Activated B cell treated with CpG ODN at 0.5 μM for 24 hours (primary cell): ENCODE data around the gene PLA2G6. TPM values are rescaled to one million over a fixed set of nuclear protein-coding genes. Genes with fewer than 3 reads are reported as not detected.

Experiments
- ATAC-seq: fragments of 200-7000 bp; cut with Tn5 transposase; one replicate; pipeline ENCODE4 v1.10.0; 2021; ENCODE audit warnings: low read depth, mild to moderate bottlenecking, moderate library complexity
- CTCF ChIA-PET: fragments of 350-600 bp; sonication (Branson Sonifier 250); formaldehyde crosslinking; loops from one replicate; lab custom pipeline; 2021; ENCODE audit warnings: antibody characterized with exemption; lab: Charles Lee
- POLR2A ChIA-PET: fragments of 350-600 bp; sonication (Branson Sonifier 250); formaldehyde crosslinking; loops from one replicate; lab custom pipeline; 2021; ENCODE audit warnings: antibody characterized with exemption; lab: Charles Lee
- DNase-seq: peaks from one replicate; pipeline ENCODE4 v3.0.0; 2022
- H3K27ac Mint-ChIP-seq: one replicate; pipeline ENCODE4 v1.8.0; 2020; ENCODE audit warnings: mixed read lengths
- H3K27me3 Mint-ChIP-seq: one replicate; pipeline ENCODE4 v1.8.0; 2021; ENCODE audit warnings: mixed read lengths
- H3K36me3 Mint-ChIP-seq: one replicate; pipeline ENCODE4 v1.8.0; 2021; ENCODE audit warnings: low read depth, mixed read lengths
- H3K4me1 Mint-ChIP-seq: one replicate; pipeline ENCODE4 v1.8.0; 2021; ENCODE audit warnings: mixed read lengths
- H3K4me3 Mint-ChIP-seq: one replicate; pipeline ENCODE4 v1.8.0; 2020; ENCODE audit warnings: mild to moderate bottlenecking, mixed read lengths
- H3K9me3 Mint-ChIP-seq: one replicate; pipeline ENCODE4 v1.8.0; 2020; ENCODE audit warnings: mixed read lengths
- CTCF ChIP-seq: fragments of 200-600 bp; IDR thresholded peaks from one replicate; pipeline ENCODE4 v1.8.0; 2022; ENCODE audit warnings: antibody characterized with exemption, mild to moderate bottlenecking
- intact Hi-C: fragments of 100-400 bp; cut with micrococcal nuclease; formaldehyde crosslinking; loops from one replicate; pipeline ENCODE4 v1.15.1; 2024
- total RNA-seq: library from RNA; stranded (reverse); gene quantifications from 2 replicates; pipeline ENCODE4 v1.2.3, GENCODE V29; 2022

PLA2G6 gene
- total RNA-seq, 1 donor from 2014 or later, result 64.0 TPM

- ATAC-seq, result no peak
- H3K27me3 Mint-ChIP-seq, result no peaks in the 10 kb centered on the region
- TF ChIP-seq CTCF, result no peak
- no peak overlapping the region for H3K27ac Mint-ChIP-seq
- H3K4me3 Mint-ChIP-seq, result peak overlapping the region; percentile 11
- H3K9me3 Mint-ChIP-seq, result no peaks in the 10 kb centered on the region
- CTCF ChIA-PET, result no interaction called here
- POLR2A ChIA-PET, result interaction anchor here (2.5 kb wide), 1 partner anchor 32 kb away, joined by 9 read pairs; the partner anchor contains the start of gene PLA2G6
- intact Hi-C loops, result loop anchor here (5.0 kb wide), 1 partner anchor 101 kb away; the partner anchor contains the start of gene BAIAP2L2
- DNase-seq, result no peak
- H3K4me1 Mint-ChIP-seq, result peaks cover 22% of the 10 kb centered on the region
- no peaks in the 10 kb centered on the region for H3K36me3 Mint-ChIP-seq
Observed at GRCh38 chr22:38213319-38213989, 31.8 kb upstream of the PLA2G6 start.

GRCh38 chr22:38212442-38212841 lies 30.8 kb upstream of the PLA2G6 start:
- Mint-ChIP-seq H3K36me3 (no peaks in the 10 kb centered on the region), H3K27ac (no peak overlapping the region), H3K9me3 (no peaks in the 10 kb centered on the region), H3K4me3 (no peak overlapping the region), H3K27me3 (no peaks in the 10 kb centered on the region), H3K4me1 (peaks cover 19% of the 10 kb centered on the region)
- ATAC-seq (no peak), DNase-seq (no peak)
- ChIA-PET CTCF (no interaction called here), POLR2A (no interaction called here)
- TF ChIP-seq CTCF, result no peak
- intact Hi-C loops, result loop anchor here (5.0 kb wide), 1 partner anchor 100 kb away; the partner anchor contains the start of gene BAIAP2L2

- Mint-ChIP-seq H3K4me3 (no peak overlapping the region), H3K27ac (no peak overlapping the region), H3K9me3 (no peaks in the 10 kb centered on the region), H3K36me3 (no peaks in the 10 kb centered on the region), H3K4me1 (peaks cover 19% of the 10 kb centered on the region), H3K27me3 (no peaks in the 10 kb centered on the region)
- no peak for TF ChIP-seq CTCF
- DNase-seq (no peak), ATAC-seq (no peak)
- intact Hi-C loops, result loop anchor here (5.0 kb wide), 1 partner anchor 99 kb away; the partner anchor contains the start of gene BAIAP2L2
- ChIA-PET CTCF (no interaction called here), POLR2A (no interaction called here)
Observed at GRCh38 chr22:38211556-38211955, 29.9 kb upstream of the PLA2G6 start.

GRCh38 chr22:38208551-38208968 lies 26.9 kb upstream of the PLA2G6 start:
- Mint-ChIP-seq H3K27me3 (no peaks in the 10 kb centered on the region), H3K4me3 (no peak overlapping the region), H3K9me3 (no peaks in the 10 kb centered on the region), H3K36me3 (no peaks in the 10 kb centered on the region), H3K4me1 (peaks cover 20% of the 10 kb centered on the region), H3K27ac (no peak overlapping the region)
- ATAC-seq (no peak), DNase-seq (no peak)
- CTCF ChIA-PET, result no interaction called here
- POLR2A ChIA-PET, result no interaction called here
- intact Hi-C loops, result loop anchor here (10.0 kb wide), 1 partner anchor 154 kb away; the partner anchor contains the start of gene PICK1
- TF ChIP-seq CTCF, result no peak

- no peak overlapping the region for H3K27ac Mint-ChIP-seq
- H3K36me3 Mint-ChIP-seq, result no peaks in the 10 kb centered on the region
- H3K4me1 Mint-ChIP-seq, result peaks cover 21% of the 10 kb centered on the region
- no peaks in the 10 kb centered on the region for H3K9me3 Mint-ChIP-seq
- ChIA-PET POLR2A (interaction anchor here (0.6 kb wide), 1 partner anchor 46 kb away, joined by 9 read pairs; no protein-coding TSS in a partner anchor), CTCF (no interaction called here)
- no peak for TF ChIP-seq CTCF
- no peak for DNase-seq
- H3K4me3 Mint-ChIP-seq, result no peak overlapping the region
- intact Hi-C loops, result loop anchor here (10.0 kb wide), 1 partner anchor 153 kb away; the partner anchor contains the start of gene PICK1
- H3K27me3 Mint-ChIP-seq, result no peaks in the 10 kb centered on the region
- ATAC-seq, result no peak
Observed at GRCh38 chr22:38207898-38208432, 26.3 kb upstream of the PLA2G6 start.
